OCI-LY1 (cell line): ENCODE results near the gene PTTG1.

ENCODE experiments used
- H2AFZ ChIP-seq: fragments of 200-600 bp; sonication (generic), shearing (Covaris generic); 2 replicates; pipeline ENCODE4 v1.6.0; 2014; ENCODE audit warnings: antibody characterized with exemption, mild to moderate bottlenecking, low read length
- H3F3A ChIP-seq: fragments of 200-600 bp; sonication (generic), shearing (Covaris generic); 2 replicates; pipeline ENCODE4 v1.6.0; 2014; ENCODE audit warnings: mild to moderate bottlenecking, antibody characterized with exemption, low read length, moderate library complexity; ENCODE audit not compliant: insufficient read depth
- H3K27ac ChIP-seq: fragments of 200-600 bp; sonication (generic); 2 replicates; pipeline ENCODE4 v1.5.1; 2014; ENCODE audit warnings: low read length, mixed run types, mild to moderate bottlenecking, low read depth; ENCODE audit not compliant: poor library complexity, severe bottlenecking
- H3K27me3 ChIP-seq: fragments of 200-600 bp; sonication (generic); 2 replicates; pipeline ENCODE4 v1.6.0; 2014; ENCODE audit warnings: antibody characterized with exemption, mild to moderate bottlenecking, low read length, moderate library complexity; ENCODE audit not compliant: insufficient read depth
- H3K36me3 ChIP-seq: fragments of 200-600 bp; sonication (generic); 2 replicates; pipeline ENCODE4 v1.6.1; 2014; ENCODE audit warnings: mild to moderate bottlenecking, antibody characterized with exemption, low read length, moderate library complexity, mixed read lengths; ENCODE audit not compliant: insufficient read depth
- H3K4me1 ChIP-seq: fragments of 200-600 bp; sonication (generic); 2 replicates; pipeline ENCODE4 v1.5.1; 2014; ENCODE audit warnings: mild to moderate bottlenecking, low read length, moderate library complexity; ENCODE audit not compliant: insufficient read depth, severe bottlenecking
- H3K4me2 ChIP-seq: fragments of 200-600 bp; sonication (generic), shearing (Covaris generic); 2 replicates; pipeline ENCODE4 v1.6.1; 2014; ENCODE audit warnings: low read length
- H3K4me3 ChIP-seq: fragments of 200-600 bp; sonication (generic); 2 replicates; pipeline ENCODE4 v1.5.1; 2014; ENCODE audit warnings: low read length, low read depth, mild to moderate bottlenecking, mixed read lengths; ENCODE audit not compliant: poor library complexity, severe bottlenecking
- H3K79me2 ChIP-seq: fragments of 200-600 bp; shearing (Covaris generic); 2 replicates; pipeline ENCODE4 v1.6.1; 2016; ENCODE audit warnings: mixed run types, low read length, mixed read lengths; ENCODE audit not compliant: insufficient read depth
- H3K9ac ChIP-seq: fragments of 200-600 bp; sonication (generic), shearing (Covaris generic); 2 replicates; pipeline ENCODE4 v1.6.1; 2014; ENCODE audit warnings: mild to moderate bottlenecking, low read length, mixed read lengths
- H3K9me2 ChIP-seq: fragments of 200-600 bp; sonication (generic), shearing (Covaris generic); 2 replicates; pipeline ENCODE4 v1.6.1; 2014; ENCODE audit warnings: low read depth, mild to moderate bottlenecking, low read length, mixed read lengths
- H3K9me3 ChIP-seq: fragments of 200-600 bp; shearing (Covaris generic); 2 replicates; pipeline ENCODE4 v1.6.1; 2014; ENCODE audit warnings: low read length, mixed read lengths
- H4K20me1 ChIP-seq: fragments of 200-600 bp; sonication (generic), shearing (Covaris generic); 2 replicates; pipeline ENCODE4 v1.6.0; 2016; ENCODE audit warnings: mild to moderate bottlenecking, low read length; ENCODE audit not compliant: insufficient read depth
- CTCF ChIP-seq: fragments of 200-600 bp; sonication (generic), shearing (Covaris generic); IDR thresholded peaks from 2 replicates; pipeline ENCODE4 v1.5.1; 2017; ENCODE audit warnings: mild to moderate bottlenecking, antibody characterized with exemption, low read length, moderate library complexity, mixed read lengths
- EZH2 ChIP-seq: fragments of 200-600 bp; sonication (generic), shearing (Covaris generic); IDR thresholded peaks from 2 replicates; pipeline ENCODE4 v1.8.0; 2017; ENCODE audit warnings: borderline replicate concordance, mixed run types, mild to moderate bottlenecking, antibody characterized with exemption, low read length, moderate library complexity, mixed read lengths

PTTG1 gene

DNA sequence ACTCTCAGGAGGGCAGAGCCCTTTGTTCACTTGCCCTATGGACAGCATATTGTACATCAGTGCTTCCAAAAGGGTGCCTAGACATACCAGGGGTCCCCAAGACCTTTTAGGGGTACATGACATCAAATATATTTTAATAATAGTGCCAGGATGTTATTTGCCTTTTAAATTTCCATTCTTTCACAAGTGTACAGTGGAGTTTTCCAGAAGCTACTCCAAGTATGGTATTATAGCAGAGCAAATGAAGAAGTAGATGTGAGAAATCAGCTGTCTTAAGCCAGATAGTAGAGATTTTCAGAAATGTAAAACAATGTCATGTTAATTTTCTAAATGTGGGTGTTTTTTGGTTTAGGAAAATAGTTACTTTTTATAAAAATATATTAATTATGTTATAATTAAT lies 15.6 kb downstream of the PTTG1 start:
- Histone ChIP-seq H3K36me3 (no peaks in the 10 kb centered on the region), H3K4me3 (no peak overlapping the region), H3K9me3 (no peaks in the 10 kb centered on the region), H4K20me1 (no peaks in the 10 kb centered on the region), H3K27me3 (no peaks in the 10 kb centered on the region), H3K9ac (no peak overlapping the region), H3K9me2 (no peaks in the 10 kb centered on the region), H2AFZ (no peak overlapping the region), H3K4me2 (no peak overlapping the region), H3K27ac (no peak overlapping the region), H3K4me1 (peaks cover 40% of the 10 kb centered on the region), H3F3A (no peaks in the 10 kb centered on the region), H3K79me2 (no peaks in the 10 kb centered on the region)
- TF ChIP-seq EZH2 (no peak), CTCF (no peak)

DNA sequence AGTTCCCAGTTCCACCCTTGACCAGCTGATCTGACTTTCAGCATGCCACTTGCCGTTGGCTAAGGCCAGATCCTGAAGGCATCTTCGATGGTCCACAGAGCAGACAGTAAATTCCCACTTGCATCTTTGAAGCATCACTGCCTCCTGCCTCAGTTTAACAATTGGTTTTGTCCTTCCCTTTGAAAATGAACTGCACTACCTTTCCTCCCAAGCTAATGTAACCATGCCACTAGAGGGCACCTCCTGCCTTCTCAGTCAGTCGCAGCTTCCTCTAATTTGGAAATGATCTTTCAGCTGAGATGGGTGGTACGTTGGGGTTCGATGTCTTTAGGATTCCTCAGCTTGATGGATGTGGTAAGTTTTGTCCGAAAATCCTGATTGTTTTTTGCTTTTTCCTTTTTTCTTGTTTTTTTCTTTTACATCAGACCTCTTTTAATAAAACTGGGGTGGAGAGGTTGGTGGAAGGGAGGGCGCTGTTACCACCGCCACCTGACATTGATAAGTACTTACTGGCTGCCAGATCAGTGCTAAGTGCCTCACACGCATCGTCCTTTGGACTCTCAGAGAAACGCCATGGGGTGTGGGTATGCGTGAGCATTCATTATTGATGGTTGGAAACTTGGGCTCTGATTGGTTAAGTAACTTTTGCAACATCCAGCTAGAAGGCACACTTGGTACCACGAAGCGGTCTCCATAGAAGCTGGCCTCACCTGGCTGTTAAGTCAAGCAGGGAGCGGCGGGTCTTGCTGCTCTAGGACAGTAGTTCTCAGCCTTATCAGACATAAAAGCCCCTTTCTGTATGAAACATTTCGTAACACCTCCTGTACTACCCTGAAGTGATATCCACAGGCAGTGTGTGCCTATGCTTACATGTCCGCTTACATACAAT lies 16.9 kb downstream of the PTTG1 start:
- Histone ChIP-seq H4K20me1 (no peaks in the 10 kb centered on the region), H3K36me3 (no peaks in the 10 kb centered on the region), H3K27me3 (no peaks in the 10 kb centered on the region), H3K4me3 (peak overlapping the region; percentile 61), H3F3A (no peaks in the 10 kb centered on the region), H3K9ac (peak overlapping the region; percentile 22; the same call in 1 of the 2 replicates), H3K9me2 (no peaks in the 10 kb centered on the region), H3K27ac (no peak overlapping the region), H2AFZ (no peak overlapping the region; the same call in 1 of the 2 replicates), H3K9me3 (no peaks in the 10 kb centered on the region), H3K4me1 (peaks cover 27% of the 10 kb centered on the region), H3K4me2 (peak overlapping the region; percentile 98), H3K79me2 (no peaks in the 10 kb centered on the region)
- TF ChIP-seq EZH2 (no peak), CTCF (peak; percentile 96)

GRCh38 chr5:160439205-160439600 lies 17.5 kb downstream of the PTTG1 start:
- no peaks in the 10 kb centered on the region for H3K36me3 ChIP-seq
- no peaks in the 10 kb centered on the region for H3K27me3 ChIP-seq
- H3K9ac ChIP-seq: peak overlapping the region; percentile 55
- no peaks in the 10 kb centered on the region for H4K20me1 ChIP-seq
- no peaks in the 10 kb centered on the region for H3K9me3 ChIP-seq
- H3F3A ChIP-seq: no peaks in the 10 kb centered on the region
- peak overlapping the region; percentile 61 for H3K4me3 ChIP-seq
- H3K4me2 ChIP-seq: peak overlapping the region; percentile 98
- H3K79me2 ChIP-seq: no peaks in the 10 kb centered on the region
- H3K9me2 ChIP-seq: no peaks in the 10 kb centered on the region
- peak overlapping the region; percentile 96 for H2AFZ ChIP-seq
- H3K27ac ChIP-seq: no peak overlapping the region
- TF ChIP-seq CTCF: peak; percentile 85
- TF ChIP-seq EZH2: no peak
- peaks cover 21% of the 10 kb centered on the region for H3K4me1 ChIP-seq
